ENCODE results near the gene HOXB3.

DNA sequence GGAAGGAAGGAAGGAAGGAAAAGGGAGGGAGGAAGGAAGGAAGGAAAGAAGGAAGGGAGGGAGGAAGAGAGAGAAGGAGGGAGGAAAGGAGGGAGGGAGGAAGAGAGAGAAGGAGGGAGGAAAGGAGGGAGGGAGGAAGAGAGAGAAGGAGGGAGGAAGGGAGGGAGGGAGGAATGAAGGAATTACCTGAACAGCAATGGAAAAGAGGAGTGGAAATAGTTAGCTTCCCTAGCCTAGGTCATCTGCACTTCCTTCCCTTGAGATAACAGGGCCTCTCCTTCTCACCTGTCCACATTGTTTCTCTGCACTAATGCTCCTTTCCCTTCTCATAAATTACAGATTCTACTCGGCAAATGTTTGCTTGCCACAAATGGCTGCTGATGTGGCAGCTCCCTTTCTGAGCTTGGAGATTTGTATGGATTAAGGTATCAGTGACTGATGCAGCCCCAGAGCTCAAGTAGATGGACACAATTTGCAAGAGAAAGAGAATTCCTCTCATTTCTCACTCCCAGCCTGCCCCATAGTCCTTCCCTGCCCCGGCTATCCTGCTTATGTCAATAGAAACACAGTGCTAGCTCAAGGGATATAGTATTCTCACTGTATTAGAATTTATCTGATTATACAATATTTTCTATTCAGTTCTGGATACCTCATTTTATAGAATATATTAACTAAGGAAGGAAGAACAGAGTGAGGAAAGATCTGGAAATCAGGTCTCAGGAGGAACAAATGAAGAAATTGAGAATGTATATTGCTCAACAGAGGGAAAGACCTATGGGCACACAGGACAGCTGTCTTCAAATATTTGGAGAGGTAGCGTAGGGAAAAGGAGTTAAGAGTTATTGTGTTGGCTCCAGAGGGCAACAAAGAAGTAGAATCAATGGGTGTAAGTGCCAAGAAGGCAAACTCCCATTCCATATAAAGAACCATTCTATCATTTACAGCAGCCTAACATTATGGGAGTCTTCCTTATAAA, 73.8 kb downstream of the HOXB3 start:
- no peak for TF ChIP-seq CTCF (IDR thresholded peaks at IDR 0.05)
- no peak for TF ChIP-seq POLR2A (IDR thresholded peaks at IDR 0.05)
